Panc1 (cell line): Measurements from ENCODE around the gene PGA3. TPM values are rescaled to one million over a fixed set of nuclear protein-coding genes. Genes with fewer than 3 reads are reported as not detected.

ENCODE experiments used
- ATAC-seq: fragments of 200-7000 bp; cut with Tn5 transposase; 2 replicates; pipeline ENCODE4 v1.9.1; 2020; ENCODE audit warnings: mild to moderate bottlenecking, moderate library complexity
- BruUV-seq: library from RNA; stranded (reverse); fragments of 400-500 nt; replicated peaks from 2 replicates; lab custom pipeline; 2021; lab: Mats Ljungman, UMichigan
- CTCF ChIA-PET: fragments of 300-600 bp; sonication (Branson Sonifier 250); formaldehyde crosslinking; loops from one replicate; lab custom pipeline; 2022; ENCODE audit warnings: antibody characterized with exemption; lab: Charles Lee
- POLR2A ChIA-PET: fragments of 300-600 bp; sonication (Branson Sonifier 250); formaldehyde crosslinking; loops from one replicate; lab custom pipeline; 2022; ENCODE audit warnings: antibody characterized with exemption; lab: Charles Lee
- DNase-seq: peaks from one replicate; pipeline ENCODE4 v3.0.0-alpha.2; 2010; ENCODE audit warnings: low read depth, low spot score
- H3K27ac ChIP-seq: 2 replicates; pipeline ENCODE4 v1.5.1; 2011; ENCODE audit warnings: mild to moderate bottlenecking, low read length, inconsistent platforms
- H3K27me3 ChIP-seq: fragments of 200-500 bp; sonication (Bioruptor generic); 2 replicates; pipeline ENCODE4 v1.6.0; 2014; ENCODE audit warnings: low read length, inconsistent platforms; ENCODE audit not compliant: control insufficient read depth, insufficient read depth
- H3K36me3 ChIP-seq: fragments of 200-500 bp; sonication (Bioruptor generic); 2 replicates; pipeline ENCODE4 v1.5.1; 2014; ENCODE audit warnings: inconsistent platforms, mild to moderate bottlenecking, low read length, moderate library complexity; ENCODE audit not compliant: control insufficient read depth, insufficient read depth
- H3K4me1 ChIP-seq: 2 replicates; pipeline ENCODE4 v1.5.1; 2011; ENCODE audit warnings: inconsistent platforms, mild to moderate bottlenecking, low read length, moderate library complexity; ENCODE audit not compliant: control insufficient read depth, insufficient read depth
- H3K4me3 ChIP-seq, 2 experiments: 2 replicates each; pipeline ENCODE4 v1.5.1; 2011 to 2012; ENCODE audit warnings: low read depth in 2 of 2, low read length in 2 of 2, mild to moderate bottlenecking in 2 of 2, inconsistent platforms in 1 of 2, moderate library complexity in 1 of 2
- H3K9me3 ChIP-seq: fragments of 200-500 bp; sonication (Bioruptor generic); 2 replicates; pipeline ENCODE4 v1.5.1; 2014; ENCODE audit warnings: low read depth, mild to moderate bottlenecking, inconsistent platforms, low read length, moderate library complexity; ENCODE audit not compliant: control insufficient read depth, insufficient read depth
- CTCF ChIP-seq: fragments of 450-650 bp; IDR thresholded peaks from 2 replicates; pipeline ENCODE4 v1.5.1; 2017; ENCODE audit warnings: mild to moderate bottlenecking
- POLR2AphosphoS5 ChIP-seq: IDR thresholded peaks from 2 replicates; pipeline ENCODE4 v1.6.1; 2012; ENCODE audit warnings: mild to moderate bottlenecking, low read depth, low read length, moderate library complexity
- SIN3A ChIP-seq: IDR thresholded peaks from 2 replicates; pipeline ENCODE4 v1.6.1; 2012; ENCODE audit warnings: low read depth, mild to moderate bottlenecking, low read length, moderate library complexity, borderline replicate concordance; ENCODE audit not compliant: insufficient read depth
- TCF7L2 ChIP-seq: IDR thresholded peaks from 2 replicates; pipeline ENCODE4 v1.6.1; 2011; ENCODE audit warnings: mild to moderate bottlenecking, low read depth, low read length, inconsistent platforms
- in situ Hi-C: cut with HindIII; loops from 2 replicates; pipeline ENCODE4 v1.10.0; 2016; ENCODE audit warnings: low sequenced_read_pairs, low pct_unique_long_range_greater_than_20kb
- intact Hi-C: fragments of 100-400 bp; cut with micrococcal nuclease; formaldehyde crosslinking; loops from one replicate; pipeline ENCODE4 v1.10.0; 2022; ENCODE audit not compliant: unreplicated experiment
- total RNA-seq: library from RNA; stranded (reverse); gene quantifications from one replicate; pipeline ENCODE4 v1.2.1, GENCODE V29; 2021; ENCODE audit not compliant: unreplicated experiment
- TF ChIP-seq, protein P1 (sequence below), 2 experiments: IDR thresholded peaks; 2 replicates each; pipeline ENCODE4 v1.6.1; 2011 to 2012; ENCODE audit warnings: low read depth in 2 of 2, control low read depth in 1 of 2, low read length in 1 of 2, mild to moderate bottlenecking in 1 of 2, moderate library complexity in 1 of 2; ENCODE audit not compliant: insufficient read depth in 1 of 2

The PGA3 gene
- total RNA-seq, 1 experiment from 2014 or later, result not detected

GRCh38 chr11:61170566-61170965, 32.7 kb upstream of the PGA3 start:
- no peak for TF ChIP-seq POLR2AphosphoS5
- TF ChIP-seq CTCF, result no peak
- TF ChIP-seq TCF7L2, result no peak
- TF ChIP-seq SIN3A, result no peak
- TF ChIP-seq, protein P1, sequence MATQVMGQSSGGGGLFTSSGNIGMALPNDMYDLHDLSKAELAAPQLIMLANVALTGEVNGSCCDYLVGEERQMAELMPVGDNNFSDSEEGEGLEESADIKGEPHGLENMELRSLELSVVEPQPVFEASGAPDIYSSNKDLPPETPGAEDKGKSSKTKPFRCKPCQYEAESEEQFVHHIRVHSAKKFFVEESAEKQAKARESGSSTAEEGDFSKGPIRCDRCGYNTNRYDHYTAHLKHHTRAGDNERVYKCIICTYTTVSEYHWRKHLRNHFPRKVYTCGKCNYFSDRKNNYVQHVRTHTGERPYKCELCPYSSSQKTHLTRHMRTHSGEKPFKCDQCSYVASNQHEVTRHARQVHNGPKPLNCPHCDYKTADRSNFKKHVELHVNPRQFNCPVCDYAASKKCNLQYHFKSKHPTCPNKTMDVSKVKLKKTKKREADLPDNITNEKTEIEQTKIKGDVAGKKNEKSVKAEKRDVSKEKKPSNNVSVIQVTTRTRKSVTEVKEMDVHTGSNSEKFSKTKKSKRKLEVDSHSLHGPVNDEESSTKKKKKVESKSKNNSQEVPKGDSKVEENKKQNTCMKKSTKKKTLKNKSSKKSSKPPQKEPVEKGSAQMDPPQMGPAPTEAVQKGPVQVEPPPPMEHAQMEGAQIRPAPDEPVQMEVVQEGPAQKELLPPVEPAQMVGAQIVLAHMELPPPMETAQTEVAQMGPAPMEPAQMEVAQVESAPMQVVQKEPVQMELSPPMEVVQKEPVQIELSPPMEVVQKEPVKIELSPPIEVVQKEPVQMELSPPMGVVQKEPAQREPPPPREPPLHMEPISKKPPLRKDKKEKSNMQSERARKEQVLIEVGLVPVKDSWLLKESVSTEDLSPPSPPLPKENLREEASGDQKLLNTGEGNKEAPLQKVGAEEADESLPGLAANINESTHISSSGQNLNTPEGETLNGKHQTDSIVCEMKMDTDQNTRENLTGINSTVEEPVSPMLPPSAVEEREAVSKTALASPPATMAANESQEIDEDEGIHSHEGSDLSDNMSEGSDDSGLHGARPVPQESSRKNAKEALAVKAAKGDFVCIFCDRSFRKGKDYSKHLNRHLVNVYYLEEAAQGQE (IDR thresholded peaks at IDR 0.05; ENCODE audit: insufficient read depth in 1 of 2, low read depth in 2 of 2, low read length in 1 of 2), result no peak
- Histone ChIP-seq H3K27ac (no peak overlapping the region), H3K27me3 (peaks cover 2% of the 10 kb centered on the region), H3K4me3 (no peak overlapping the region), H3K36me3 (no peaks in the 10 kb centered on the region), H3K4me1 (no peaks in the 10 kb centered on the region; the same call in 1 of the 2 replicates), H3K9me3 (no peaks in the 10 kb centered on the region)
- DNase-seq (no peak), ATAC-seq (no peak)
- in situ Hi-C loops (no loop called here), intact Hi-C loops (no loop called here)
- POLR2A ChIA-PET, result no interaction called here
- no TSS peak for BruUV-seq
- CTCF ChIA-PET, result interaction anchor here (0.6 kb wide), 1 partner anchor 271 kb away, joined by 3 read pairs; no protein-coding TSS in a partner anchor

GRCh38 chr11:61171907-61172306, 31.4 kb upstream of the PGA3 start:
- H3K9me3 ChIP-seq, result no peaks in the 10 kb centered on the region
- TF ChIP-seq, protein P1 (IDR thresholded peaks at IDR 0.05; ENCODE audit: insufficient read depth in 1 of 2, low read depth in 2 of 2, low read length in 1 of 2), result no peak
- TF ChIP-seq POLR2AphosphoS5, result no peak
- no peak for TF ChIP-seq SIN3A
- TF ChIP-seq TCF7L2, result no peak
- TF ChIP-seq CTCF, result no peak
- no peaks in the 10 kb centered on the region for H3K36me3 ChIP-seq
- no peak for ATAC-seq
- DNase-seq, result no peak
- peaks cover 4% of the 10 kb centered on the region for H3K27me3 ChIP-seq
- POLR2A ChIA-PET, result no interaction called here
- H3K4me3 ChIP-seq, result no peak overlapping the region
- BruUV-seq, result no TSS peak
- CTCF ChIA-PET, result no interaction called here
- intact Hi-C loops (no loop called here), in situ Hi-C loops (no loop called here)
- H3K4me1 ChIP-seq, result no peaks in the 10 kb centered on the region; the same call in 1 of the 2 replicates
- no peak overlapping the region for H3K27ac ChIP-seq
